ENCODE results near the gene RXRA.

Gene RXRA

GRCh38 chr9:134366223-134367031 lies 40.2 kb downstream of the RXRA start:
- DNase-seq = no peak
- no peaks in the 10 kb centered on the region for H3K9me3 ChIP-seq (ENCODE audit: severe bottlenecking)
- TF ChIP-seq CTCF (IDR thresholded peaks at IDR 0.05; ENCODE audit: low read depth, low read length) = no peak
- H3K36me3 ChIP-seq = no peaks in the 10 kb centered on the region
- peak overlapping the region; percentile 18; the same call in 1 of the 2 replicates for H3K27ac ChIP-seq
- no peak overlapping the region for H3K4me3 ChIP-seq (ENCODE audit: low read depth, low read length)
- H3K27me3 ChIP-seq (ENCODE audit: insufficient read depth, low read depth, severe bottlenecking) = no peaks in the 10 kb centered on the region

- no peak for DNase-seq
- peak overlapping the region; percentile 70 for H3K27ac ChIP-seq
- no peak overlapping the region for H3K4me3 ChIP-seq (ENCODE audit: low read depth, low read length)
- H3K9me3 ChIP-seq (ENCODE audit: severe bottlenecking) = no peaks in the 10 kb centered on the region
- H3K27me3 ChIP-seq (ENCODE audit: insufficient read depth, low read depth, severe bottlenecking) = no peaks in the 10 kb centered on the region
- no peaks in the 10 kb centered on the region for H3K36me3 ChIP-seq
- TF ChIP-seq CTCF (IDR thresholded peaks at IDR 0.05; ENCODE audit: low read depth, low read length) = no peak
These were observed 40.8 kb downstream of the RXRA start for GRCh38 chr9:134367061-134367460.

- Histone ChIP-seq H3K27me3 (ENCODE audit: insufficient read depth, low read depth, severe bottlenecking) (no peaks in the 10 kb centered on the region), H3K36me3 (no peaks in the 10 kb centered on the region), H3K4me3 (ENCODE audit: low read depth, low read length) (no peak overlapping the region), H3K27ac (peak overlapping the region; percentile 70), H3K9me3 (ENCODE audit: severe bottlenecking) (no peaks in the 10 kb centered on the region)
- TF ChIP-seq CTCF (IDR thresholded peaks at IDR 0.05; ENCODE audit: low read depth, low read length) = no peak
- peak; percentile 88 for DNase-seq
These were observed 41.7 kb downstream of the RXRA start for GRCh38 chr9:134367791-134368490.

- Histone ChIP-seq H3K27me3 (ENCODE audit: insufficient read depth, low read depth, severe bottlenecking) (no peaks in the 10 kb centered on the region), H3K36me3 (no peaks in the 10 kb centered on the region), H3K9me3 (ENCODE audit: severe bottlenecking) (no peaks in the 10 kb centered on the region), H3K4me3 (ENCODE audit: low read depth, low read length) (no peak overlapping the region), H3K27ac (peak overlapping the region; percentile 59)
- DNase-seq = no peak
- TF ChIP-seq CTCF (IDR thresholded peaks at IDR 0.05; ENCODE audit: low read depth, low read length) = no peak
These were observed 42.3 kb downstream of the RXRA start for GRCh38 chr9:134368571-134368970.

- Histone ChIP-seq H3K9me3 (ENCODE audit: severe bottlenecking) (no peaks in the 10 kb centered on the region), H3K36me3 (no peaks in the 10 kb centered on the region), H3K27ac (no peak overlapping the region), H3K4me3 (ENCODE audit: low read depth, low read length) (no peak overlapping the region), H3K27me3 (ENCODE audit: insufficient read depth, low read depth, severe bottlenecking) (no peaks in the 10 kb centered on the region)
- DNase-seq = no peak
- no peak for TF ChIP-seq CTCF (IDR thresholded peaks at IDR 0.05; ENCODE audit: low read depth, low read length)
These were observed 43.4 kb downstream of the RXRA start for GRCh38 chr9:134369416-134370212.

All from WERI-Rb-1 (cell line).